K562 (cell line): ENCODE measurements around the gene CEL. TPM values are rescaled to one million over a fixed set of nuclear protein-coding genes. Genes with fewer than 3 reads are reported as not detected.

Experiments used
- CTCFL ChIP-seq: IDR thresholded peaks from 2 replicates; pipeline ENCODE4 v1.6.1; 2011; ENCODE audit warnings: borderline replicate concordance, low read depth, mild to moderate bottlenecking, moderate library complexity, low read length; ENCODE audit not compliant: insufficient read depth, poor library complexity, severe bottlenecking
- CXXC5 ChIP-seq: fragments of 250-450 bp; sonication (Bioruptor Pico); IDR thresholded peaks from 2 replicates; pipeline ENCODE4 v1.8.0; 2022; ENCODE audit warnings: inconsistent platforms, mild to moderate bottlenecking, moderate library complexity
- GABPA ChIP-seq: fragments of 200-800 bp; sonication (Bioruptor generic); conservative IDR thresholded peaks from 2 replicates; pipeline ENCODE4 v1.6.1; 2016; ENCODE audit warnings: low read depth, missing genetic modification characterization, missing compliant biosample characterization
- ILK ChIP-seq: fragments of 450-650 bp; IDR thresholded peaks from 2 replicates; pipeline ENCODE4 v1.6.1; 2016; ENCODE audit warnings: missing genetic modification characterization, low read depth, mild to moderate bottlenecking, missing compliant biosample characterization, moderate library complexity, borderline replicate concordance
- MAFF ChIP-seq: IDR thresholded peaks from 2 replicates; pipeline ENCODE4 v1.6.1; 2012; ENCODE audit warnings: low read length, improper control_type of control experiment
- MNT ChIP-seq, 2 experiments: fragments of 450-650 bp; conservative IDR thresholded peaks; 2 replicates each; pipeline ENCODE4 v1.6.1; 2017; ENCODE audit warnings: mild to moderate bottlenecking in 2 of 2, moderate library complexity in 2 of 2
- POLR2G ChIP-seq: fragments of 200-400 bp; formaldehyde crosslinking; IDR thresholded peaks from 2 replicates; pipeline ENCODE4 v1.6.1; 2017; ENCODE audit warnings: low read depth, mild to moderate bottlenecking, antibody characterized with exemption, low read length, moderate library complexity
- REST ChIP-seq, 2 experiments: fragments of 450-650 bp; formaldehyde crosslinking in 1 of 2; IDR thresholded peaks; 2 replicates each; pipeline versions ENCODE4 v1.4.0 to v1.6.1; 2014 to 2020; ENCODE audit warnings: mild to moderate bottlenecking in 2 of 2, borderline replicate concordance in 1 of 2, low read depth in 1 of 2
- SAP30 ChIP-seq: fragments of 200-600 bp; sonication (generic); IDR thresholded peaks from 2 replicates; pipeline ENCODE4 v1.6.1; 2012; ENCODE audit warnings: borderline replicate concordance, low read depth, mild to moderate bottlenecking, moderate library complexity, low read length, control low read depth, inconsistent platforms; ENCODE audit not compliant: insufficient read depth, poor library complexity, severe bottlenecking
- SIN3A ChIP-seq, 2 experiments: fragments of 150-350 bp in 1 of 2; IDR thresholded peaks; 2 replicates each; pipeline ENCODE4 v1.6.1; 2011 to 2016; ENCODE audit warnings: borderline replicate concordance in 2 of 2, low read depth in 2 of 2, low read length in 2 of 2, mild to moderate bottlenecking in 2 of 2, moderate library complexity in 2 of 2; ENCODE audit not compliant: control insufficient read depth in 1 of 2
- SIX5 ChIP-seq, 2 experiments: IDR thresholded peaks; 2 replicates each; pipeline ENCODE4 v1.6.1; 2011; ENCODE audit warnings: low read length in 2 of 2, borderline replicate concordance in 1 of 2, low read depth in 1 of 2, mild to moderate bottlenecking in 1 of 2, moderate library complexity in 1 of 2; ENCODE audit not compliant: insufficient read depth in 1 of 2
- TGIF2 ChIP-seq: sonication (generic); formaldehyde crosslinking; IDR thresholded peaks from 2 replicates; pipeline ENCODE4 v1.8.1; 2022; ENCODE audit warnings: mild to moderate bottlenecking, missing genetic modification reagents, moderate library complexity
- polyA plus RNA-seq, 8 experiments: library from polyadenylated mRNA; depleted of rRNA in 4 of 8; stranded (reverse) in 5 of 8; unstranded in 3 of 8; fragments of >200 nt; fragmentation: Nextera tagmentation in 2 of 8; fragmentation: Illumina TruSeq in 1 of 8; extraction: Ambion mirVana in 2 of 8; extraction: Trizol in 1 of 8; gene quantifications; 2 replicates each; pipeline versions ENCODE4 v1.2.1 to v1.2.3, GENCODE V29; 2011 to 2014; ENCODE audit warnings: inconsistent platforms in 1 of 8, missing spikeins in 1 of 8
- total RNA-seq, 7 experiments: library from RNA; depleted of rRNA in 6 of 7; stranded (reverse); fragments of >200 nt in 6 of 7; fragmentation: Illumina TruSeq in 2 of 7; extraction: Trizol in 2 of 7; gene quantifications; 2 replicates each; pipeline versions ENCODE4 v1.2.1 to v1.2.3, GENCODE V29; 2011 to 2021; ENCODE audit warnings: low replicate concordance in 1 of 7

Gene CEL
- total and polyA plus RNA-seq, 9 of the 15 experiments (the other 6 are each of a cell fraction or from before 2014, with no cell fraction given) = 0.09 to 3.0 (median 0.51) TPM; not detected in 2

GRCh38 chr9:133120501-133121197 is 58.9 kb downstream of the CEL start (continued):
- TF ChIP-seq CTCFL (peak; percentile 1), REST (IDR thresholded peaks at IDR 0.05; ENCODE audit: borderline replicate concordance) (no peak), REST (CRISPR knock-in tag; IDR thresholded peaks at IDR 0.05; ENCODE audit: low read depth) (peak; percentile 62; the same call in 1 of the 2 replicates), MNT (conservative IDR thresholded peaks at IDR 0.05) (0 out of 4 replicates have a peak, but pooled peaks of 1 of the 2 experiments have one; percentile 25), POLR2G (peak; percentile 87), ILK (tag) (no peak), SAP30 (peak; percentile 61), SIN3A (IDR thresholded peaks at IDR 0.05; ENCODE audit: borderline replicate concordance in 2 of 2, control insufficient read depth in 1 of 2, low read depth in 2 of 2, low read length in 2 of 2) (peak; percentile 40 to 49; a peak in 2 of 4 replicates), CXXC5 (CRISPR knock-in tag) (peak; percentile 8; the same call in 1 of the 2 replicates), MAFF (no peak), GABPA (tag) (peak; percentile 31; the same call in 1 of the 2 replicates), TGIF2 (CRISPR knock-in tag) (peak; percentile 65; the same call in 1 of the 2 replicates), SIX5 (IDR thresholded peaks at IDR 0.05; ENCODE audit: borderline replicate concordance in 1 of 2, insufficient read depth in 1 of 2, low read depth in 1 of 2, low read length in 2 of 2) (no peak)
